Sciatic nerve (tissue), 2 donors: Measurements from ENCODE around the gene SLC4A3. TPM values are rescaled to one million over a fixed set of nuclear protein-coding genes. Genes with fewer than 3 reads are reported as not detected.
"Not testable (repeated sequence)": the region's sequence is repeated elsewhere in the genome, so short reads cannot be mapped to it uniquely, and the experiment has no call there.

ENCODE experiments used
- ATAC-seq: fragments of 200-7000 bp; cut with Tn5 transposase; one replicate; pipeline ENCODE4 v1.9.1; 2020; ENCODE audit warnings: mild to moderate bottlenecking, moderate library complexity
- DNase-seq: peaks from one replicate; pipeline ENCODE4 v3.0.0-alpha.2; 2020; ENCODE audit warnings: low spot score
- intact Hi-C: fragments of 100-400 bp; cut with DNase I; formaldehyde crosslinking; loops from one replicate; pipeline ENCODE4 v1.14.2; 2022
- total RNA-seq: library from RNA; stranded (reverse); fragmentation: NEBNext Ultra II Directional; extraction: Animal tissue kit (Norgen Biotek cat#: 25700); gene quantifications from one replicate; pipeline ENCODE4 v1.2.1, GENCODE V29; 2021
- donor health status: DM: no; HTN: no; CAD: no.
- donor health status: DM: no; HTN: no; CAD: no.

The SLC4A3 gene
- total RNA-seq, 1 donor from 2014 or later: 6.7 TPM

- ATAC-seq: peak; percentile 9
- intact Hi-C loops: loop anchor here (5.0 kb wide), 1 partner anchor 100 kb away; the partner anchor contains the start of genes CHPF and TMEM198
- no peak for DNase-seq
Measured at GRCh38 chr2:219642069-219642454, 14.6 kb downstream of the SLC4A3 start.

DNA sequence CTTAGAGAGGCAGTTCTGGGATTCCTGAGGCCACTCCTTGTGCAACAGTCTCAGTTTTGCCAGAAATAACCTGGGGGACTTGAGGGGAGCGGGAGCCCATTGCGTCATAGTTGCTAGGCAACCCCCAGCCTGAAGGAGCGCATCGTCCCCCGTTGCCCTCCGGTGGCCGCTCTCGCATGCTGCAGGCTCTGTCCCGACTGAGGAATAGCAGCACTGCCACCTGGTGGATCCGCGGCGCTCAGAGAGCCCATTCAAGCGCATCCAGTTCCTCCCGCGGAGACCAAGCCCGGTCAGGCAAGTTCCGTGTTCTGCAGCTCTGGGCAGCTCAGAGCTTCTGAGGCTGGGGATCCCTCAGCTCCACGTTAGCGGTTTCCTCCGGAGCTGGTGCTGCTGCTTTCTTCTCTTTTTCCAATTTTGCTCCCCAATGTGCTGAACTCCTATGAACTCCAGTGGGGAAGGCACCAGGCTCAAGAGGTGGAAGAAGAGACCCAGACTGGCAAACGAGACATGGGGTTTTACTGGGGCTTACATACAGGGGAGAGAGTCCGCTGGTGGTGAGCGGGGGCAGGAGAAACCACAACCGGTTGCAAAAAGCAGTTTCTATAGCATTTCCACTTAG lies 15.1 kb downstream of the SLC4A3 start:
- DNase-seq: peak; percentile 99
- ATAC-seq: peak; percentile 96
- intact Hi-C loops: loop anchor here (5.0 kb wide), 1 partner anchor 100 kb away; the partner anchor contains the start of genes CHPF and TMEM198

GRCh38 chr2:219643084-219643473 lies 15.6 kb downstream of the SLC4A3 start:
- intact Hi-C loops: loop anchor here (5.0 kb wide), 1 partner anchor 101 kb away; the partner anchor contains the start of genes CHPF and TMEM198
- DNase-seq: no peak
- no peak for ATAC-seq

DNA sequence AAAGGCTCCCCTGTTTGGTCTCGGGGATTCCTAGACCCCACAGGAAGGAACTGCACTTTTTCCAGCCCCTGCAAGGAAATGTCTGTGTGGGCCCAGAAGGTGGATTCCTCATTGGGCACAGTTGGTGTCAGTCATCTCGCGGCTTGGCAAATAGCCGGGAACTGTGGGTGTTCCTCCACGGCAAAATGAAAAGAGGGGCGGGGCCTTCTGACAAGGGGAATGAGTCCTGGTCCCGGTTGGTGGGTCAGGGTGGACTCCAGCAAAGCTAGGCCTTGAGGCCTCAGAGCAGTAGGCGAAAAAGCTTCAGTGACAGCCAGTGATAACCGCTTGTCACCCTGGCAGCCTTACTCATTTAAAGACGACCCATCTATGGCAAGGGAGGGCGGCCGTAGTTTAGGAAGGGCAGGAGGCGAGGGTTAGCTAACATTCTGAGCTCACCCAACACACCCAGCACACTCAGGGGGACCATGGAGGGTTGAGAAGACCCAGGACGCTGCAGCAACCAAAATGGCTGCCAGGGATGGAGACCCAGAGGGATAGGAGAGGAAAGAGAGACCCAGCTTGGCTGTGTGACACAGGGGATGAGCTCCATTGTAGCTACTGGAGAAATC lies 16.5 kb downstream of the SLC4A3 start:
- intact Hi-C loops: loop anchor here (5.0 kb wide), 1 partner anchor 102 kb away; the partner anchor contains the start of genes CHPF and TMEM198
- ATAC-seq: no peak
- DNase-seq: no peak

GRCh38 chr2:219644801-219645480 lies 17.5 kb downstream of the SLC4A3 start:
- intact Hi-C loops: loop anchor here (5.0 kb wide), 1 partner anchor 103 kb away; the partner anchor contains the start of genes CHPF and TMEM198
- ATAC-seq (no peak), DNase-seq (no peak)

- DNase-seq: no peak
- ATAC-seq: no peak
- intact Hi-C loops: no loop called here
Measured at GRCh38 chr2:219645631-219646527, 18.4 kb downstream of the SLC4A3 start.

- ATAC-seq: no peak
- intact Hi-C loops: no loop called here
- DNase-seq: no peak
Measured at GRCh38 chr2:219648176-219648575, 20.7 kb downstream of the SLC4A3 start.

GRCh38 chr2:219648963-219649362 lies 21.5 kb downstream of the SLC4A3 start:
- no peak for ATAC-seq
- intact Hi-C loops: no loop called here
- no peak for DNase-seq

DNA sequence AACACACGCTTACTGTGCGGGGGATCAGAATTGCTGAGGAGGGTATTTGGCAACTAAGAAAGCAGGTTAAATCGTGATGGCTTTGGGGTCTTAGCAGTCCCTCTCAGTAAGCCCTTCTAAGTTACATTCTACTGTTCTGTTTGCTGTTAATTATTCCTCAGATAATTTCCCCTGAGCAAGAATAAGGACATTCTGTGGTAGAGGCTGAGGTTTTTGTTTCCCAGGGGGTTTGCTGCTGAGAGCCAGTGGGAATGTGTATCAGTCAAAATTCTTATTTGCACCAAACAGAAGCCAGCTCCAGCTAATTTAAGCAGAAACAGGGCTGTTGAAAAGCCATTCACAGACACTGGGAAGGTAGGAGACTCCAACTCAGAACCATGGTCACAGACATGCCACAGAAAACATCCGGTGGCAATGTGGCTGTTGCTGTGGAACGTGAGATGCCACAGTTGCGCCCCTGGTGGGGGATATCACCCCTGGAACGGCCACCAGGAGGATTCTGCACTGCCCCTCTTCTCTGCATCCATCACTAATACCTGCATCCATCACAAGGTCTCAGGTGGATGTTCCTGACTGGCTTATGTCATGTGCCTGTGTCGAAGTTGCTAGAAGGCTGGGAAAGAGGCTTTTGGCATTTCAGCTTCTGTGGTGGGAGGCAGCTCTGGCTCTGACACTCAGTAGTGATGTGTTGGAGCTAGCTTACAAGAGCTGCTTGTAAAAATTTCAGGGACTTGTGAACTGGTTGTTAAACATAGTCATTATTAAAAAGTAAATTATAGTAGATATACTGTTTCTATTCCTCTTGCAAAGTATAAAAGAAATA lies 23.2 kb downstream of the SLC4A3 start:
- DNase-seq (no peak), ATAC-seq (no peak)
- intact Hi-C loops: no loop called here

DNA sequence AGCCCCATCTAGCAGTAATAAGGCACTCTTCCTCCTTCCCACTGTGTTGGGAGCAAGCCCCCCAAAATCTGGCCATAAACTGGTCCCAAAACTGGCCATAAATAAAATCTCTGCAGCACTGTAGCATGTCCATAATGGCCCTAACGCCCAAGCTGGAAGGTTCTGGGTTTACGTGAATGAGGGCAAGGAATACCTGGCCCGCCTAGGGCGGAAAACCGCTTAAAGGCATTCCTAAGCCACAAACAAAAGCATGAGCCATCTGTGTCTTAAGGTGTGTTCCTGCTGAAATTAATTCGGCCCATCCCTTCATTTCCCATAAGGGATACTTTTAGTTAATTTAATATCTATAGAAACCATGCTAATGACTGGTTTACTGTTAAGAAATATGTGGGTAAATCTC lies 24.2 kb downstream of the SLC4A3 start:
- ATAC-seq, DNase-seq, intact Hi-C loops: not testable (repeated sequence)

GRCh38 chr2:219656526-219656925 lies 29.1 kb downstream of the SLC4A3 start:
- intact Hi-C loops: no loop called here
- DNase-seq (no peak), ATAC-seq (no peak)

- intact Hi-C loops: no loop called here
- no peak for DNase-seq
- ATAC-seq: no peak
Measured at GRCh38 chr2:219658196-219658846, 30.9 kb downstream of the SLC4A3 start.

DNA sequence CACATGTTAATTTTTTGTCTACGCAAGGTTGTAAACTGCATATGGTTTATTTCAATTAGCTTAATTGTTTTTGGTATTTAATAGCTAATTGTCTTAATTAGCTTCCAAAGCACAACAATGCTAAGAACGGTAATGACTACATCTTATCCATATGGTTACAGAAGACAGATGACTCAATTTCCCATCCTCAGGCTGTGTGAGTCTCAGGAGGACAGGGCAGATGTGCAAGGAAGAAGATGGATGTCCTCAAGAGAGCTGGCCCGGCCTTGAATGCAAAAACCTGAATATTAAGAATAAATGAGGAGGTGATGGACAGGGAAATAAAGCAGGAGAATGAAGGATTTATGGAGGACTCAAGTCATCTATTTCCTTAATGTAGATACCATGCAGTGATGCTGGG lies 31.4 kb downstream of the SLC4A3 start:
- intact Hi-C loops: no loop called here
- ATAC-seq (no peak), DNase-seq (no peak)

- no peak for DNase-seq
- ATAC-seq: no peak
- intact Hi-C loops: no loop called here
Measured at GRCh38 chr2:219661197-219661954, 33.9 kb downstream of the SLC4A3 start.

DNA sequence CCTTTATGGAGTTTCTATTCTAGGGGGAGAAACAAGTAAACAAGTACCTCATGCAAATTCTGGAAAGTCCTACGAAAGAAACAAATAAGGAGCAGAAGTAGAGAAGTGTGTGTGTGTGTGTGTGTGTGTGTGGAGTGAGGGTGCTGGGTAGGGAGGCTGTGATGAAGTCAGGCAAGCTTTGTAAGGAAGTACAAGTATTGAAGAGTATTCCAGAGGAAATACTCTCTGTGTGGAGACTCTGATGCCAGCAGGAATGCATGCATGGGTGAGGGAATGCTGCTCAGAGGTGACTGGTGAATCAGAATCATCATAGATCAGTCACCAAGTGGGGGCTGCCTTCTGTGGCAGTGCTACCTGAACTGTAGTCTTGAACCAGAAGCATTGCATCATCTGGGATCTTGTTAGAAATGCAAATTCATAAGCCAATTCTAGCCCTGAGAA lies 34.5 kb downstream of the SLC4A3 start:
- DNase-seq (no peak), ATAC-seq (no peak)
- intact Hi-C loops: no loop called here

- intact Hi-C loops: no loop called here
- DNase-seq (no peak), ATAC-seq (no peak)
Measured at GRCh38 chr2:219662566-219662965, 35.1 kb downstream of the SLC4A3 start.

GRCh38 chr2:219663116-219663762 lies 35.8 kb downstream of the SLC4A3 start:
- intact Hi-C loops: no loop called here
- DNase-seq (no peak), ATAC-seq (no peak)
